GM21390 (cell line): ENCODE results near the gene GSTA5.
"Not testable (repeated sequence)": the region's sequence is repeated elsewhere in the genome, so short reads cannot be mapped to it uniquely, and the experiment has no call there.

Source experiments
- ATAC-seq: cut with Tn5 transposase; IDR thresholded peaks from one replicate; pipeline ENCODE4 v1.9.1; 2021; ENCODE audit not compliant: unreplicated experiment

GSTA5 gene

GRCh38 chr6:52840763-52841585, at the start of gene GSTA5:
Gene GSTA5, minus strand, starts transcription at chr6:52840813.
- ATAC-seq = no peak

GRCh38 chr6:52890018-52890417, 49.4 kb upstream of the GSTA5 start:
- no peak for ATAC-seq

- ATAC-seq = no peak
These were observed 47.4 kb upstream of the GSTA5 start for GRCh38 chr6:52887910-52888524.

- ATAC-seq = peak; percentile 100
These were observed 41.6 kb upstream of the GSTA5 start for GRCh38 chr6:52881996-52882841.

GRCh38 chr6:52881662-52881995, 41.0 kb upstream of the GSTA5 start:
- ATAC-seq = no peak

GRCh38 chr6:52877786-52878185, 37.2 kb upstream of the GSTA5 start:
- ATAC-seq = no peak

GRCh38 chr6:52877168-52877567, 36.6 kb upstream of the GSTA5 start:
- ATAC-seq = no peak

GRCh38 chr6:52876056-52876787, 35.6 kb upstream of the GSTA5 start:
- ATAC-seq = no peak

GRCh38 chr6:52872031-52872430, 31.4 kb upstream of the GSTA5 start:
- no peak for ATAC-seq

- ATAC-seq = no peak
These were observed 31.0 kb upstream of the GSTA5 start for GRCh38 chr6:52871621-52872020.

GRCh38 chr6:52870335-52871091, 29.9 kb upstream of the GSTA5 start:
- ATAC-seq = not testable (repeated sequence)

- ATAC-seq = not testable (repeated sequence)
These were observed 28.3 kb upstream of the GSTA5 start for GRCh38 chr6:52868899-52869298.

- ATAC-seq = no peak
These were observed 27.6 kb upstream of the GSTA5 start for GRCh38 chr6:52868240-52868639.

GRCh38 chr6:52861151-52861550, 20.5 kb upstream of the GSTA5 start:
- not testable (repeated sequence) for ATAC-seq

- ATAC-seq = no peak
These were observed 17.8 kb upstream of the GSTA5 start for GRCh38 chr6:52858416-52858815.

- ATAC-seq = not testable (repeated sequence)
These were observed 15.5 kb upstream of the GSTA5 start for GRCh38 chr6:52856137-52856536.

GRCh38 chr6:52849137-52849536, 8.5 kb upstream of the GSTA5 start:
- ATAC-seq = no peak

- no peak for ATAC-seq
These were observed 5.4 kb upstream of the GSTA5 start for GRCh38 chr6:52846002-52846401.

- no peak for ATAC-seq
These were observed 3.0 kb upstream of the GSTA5 start for GRCh38 chr6:52843605-52844004.
